Caco-2 (cell line): ENCODE measurements around the gene PARD3B. TPM values are rescaled to one million over a fixed set of nuclear protein-coding genes. Genes with fewer than 3 reads are reported as not detected.

Experiments used
- BruUV-seq: library from RNA; stranded (reverse); fragments of 400-500 nt; replicated peaks from 2 replicates; lab custom pipeline; 2021; lab: Mats Ljungman, UMichigan
- CTCF ChIA-PET: fragments of 300-600 bp; sonication (Branson Sonifier 250); formaldehyde crosslinking; loops from one replicate; lab custom pipeline; 2022; ENCODE audit warnings: antibody characterized with exemption; lab: Charles Lee
- POLR2A ChIA-PET: fragments of 300-600 bp; sonication (Branson Sonifier 250); formaldehyde crosslinking; loops from one replicate; lab custom pipeline; 2022; ENCODE audit warnings: antibody characterized with exemption; lab: Charles Lee
- DNase-seq, 2 experiments: peaks; one replicate each; pipeline versions ENCODE4 v3.0.0 to v3.0.0-alpha.2; 2020 to 2022
- H3K27me3 ChIP-seq: replicated peaks from 2 replicates; pipeline ENCODE4 v1.6.0; 2011; ENCODE audit warnings: low read length; ENCODE audit not compliant: control insufficient read depth, insufficient read depth
- H3K36me3 ChIP-seq: 2 replicates; pipeline ENCODE4 v1.5.1; 2011; ENCODE audit warnings: low read length; ENCODE audit not compliant: control insufficient read depth, insufficient read depth
- H3K4me1 ChIP-seq: fragments of 250-450 bp; sonication (Bioruptor Pico); 2 replicates; pipeline ENCODE4 v1.5.1; 2020; ENCODE audit warnings: mild to moderate bottlenecking
- H3K4me3 ChIP-seq: 2 replicates; pipeline ENCODE4 v1.5.1; 2011; ENCODE audit warnings: low read depth, mild to moderate bottlenecking, control low read depth, low read length
- H3K9me3 ChIP-seq: fragments of 250-450 bp; sonication (Bioruptor Pico); 2 replicates; pipeline ENCODE4 v1.5.1; 2020; ENCODE audit warnings: mild to moderate bottlenecking, moderate library complexity
- H3K27ac Mint-ChIP-seq: one replicate; pipeline ENCODE4 v1.8.0; 2022; ENCODE audit warnings: mixed read lengths; ENCODE audit not compliant: unreplicated experiment
- H3K27me3 Mint-ChIP-seq: one replicate; pipeline ENCODE4 v1.8.0; 2022; ENCODE audit warnings: mixed read lengths; ENCODE audit not compliant: insufficient read depth, unreplicated experiment
- H3K36me3 Mint-ChIP-seq: one replicate; pipeline ENCODE4 v1.8.0; 2022; ENCODE audit warnings: mild to moderate bottlenecking, mixed read lengths; ENCODE audit not compliant: insufficient read depth, unreplicated experiment
- H3K4me1 Mint-ChIP-seq: one replicate; pipeline ENCODE4 v1.8.0; 2022; ENCODE audit warnings: low read depth, mixed read lengths; ENCODE audit not compliant: unreplicated experiment
- H3K4me3 Mint-ChIP-seq: one replicate; pipeline ENCODE4 v1.8.0; 2022; ENCODE audit warnings: mild to moderate bottlenecking, moderate library complexity, mixed read lengths; ENCODE audit not compliant: unreplicated experiment
- H3K9me3 Mint-ChIP-seq: one replicate; pipeline ENCODE4 v1.8.0; 2022; ENCODE audit warnings: mixed read lengths; ENCODE audit not compliant: unreplicated experiment
- intact Hi-C: fragments of 100-400 bp; cut with micrococcal nuclease; formaldehyde crosslinking; loops from one replicate; pipeline ENCODE4 v1.10.0; 2022; ENCODE audit not compliant: unreplicated experiment
- total RNA-seq: library from RNA; stranded (reverse); gene quantifications from 2 replicates; pipeline ENCODE4 v1.2.3, GENCODE V29; 2022
- TF ChIP-seq, protein P1 (sequence below), 2 experiments: fragments of 200-600 bp in 1 of 2; IDR thresholded peaks; 1 replicate in 1 of 2; 2 replicates in 1 of 2; pipeline versions ENCODE4 v1.5.1 to v1.8.0; 2011 to 2022; ENCODE audit warnings: antibody characterized with exemption in 1 of 2, control low read depth in 1 of 2, inconsistent platforms in 1 of 2, low read depth in 1 of 2, low read length in 1 of 2, mild to moderate bottlenecking in 1 of 2, moderate library complexity in 1 of 2; ENCODE audit not compliant: insufficient read depth in 1 of 2, severe bottlenecking in 1 of 2, unreplicated experiment in 1 of 2

Gene PARD3B
- total RNA-seq, 1 experiment from 2014 or later = 68.9 TPM

DNA sequence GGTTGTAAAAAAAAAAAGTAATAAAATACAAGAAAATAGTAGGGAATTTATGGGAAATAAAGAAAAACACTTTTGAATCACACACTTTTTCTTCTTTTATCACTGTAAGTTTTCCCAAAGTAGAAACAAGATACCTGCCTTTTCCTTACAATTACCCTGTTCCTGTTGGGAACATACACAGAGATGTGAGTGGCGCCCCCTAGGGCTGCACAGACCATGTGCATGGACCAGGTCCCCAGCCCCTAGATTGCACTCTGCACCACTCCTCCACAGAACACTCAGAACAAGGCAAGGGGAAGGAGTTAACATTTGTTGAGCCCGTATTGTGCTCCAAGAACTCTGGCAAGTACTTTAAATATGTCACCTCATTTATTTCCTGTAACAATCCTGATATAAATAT lies 1018.4 kb downstream of the PARD3B start:
- Mint-ChIP-seq H3K27me3 (no peaks in the 10 kb centered on the region), H3K9me3 (no peaks in the 10 kb centered on the region), H3K36me3 (no peaks in the 10 kb centered on the region), H3K4me3 (no peak overlapping the region), H3K27ac (no peak overlapping the region), H3K4me1 (no peaks in the 10 kb centered on the region)
- intact Hi-C loops = no loop called here
- BruUV-seq = no TSS peak
- H3K27me3 ChIP-seq = no peaks in the 10 kb centered on the region
- H3K4me1 ChIP-seq = peaks cover 5% of the 10 kb centered on the region; the same call in 1 of the 2 replicates
- no peak overlapping the region for H3K4me3 ChIP-seq
- H3K36me3 ChIP-seq = no peaks in the 10 kb centered on the region
- TF ChIP-seq, protein P1, sequence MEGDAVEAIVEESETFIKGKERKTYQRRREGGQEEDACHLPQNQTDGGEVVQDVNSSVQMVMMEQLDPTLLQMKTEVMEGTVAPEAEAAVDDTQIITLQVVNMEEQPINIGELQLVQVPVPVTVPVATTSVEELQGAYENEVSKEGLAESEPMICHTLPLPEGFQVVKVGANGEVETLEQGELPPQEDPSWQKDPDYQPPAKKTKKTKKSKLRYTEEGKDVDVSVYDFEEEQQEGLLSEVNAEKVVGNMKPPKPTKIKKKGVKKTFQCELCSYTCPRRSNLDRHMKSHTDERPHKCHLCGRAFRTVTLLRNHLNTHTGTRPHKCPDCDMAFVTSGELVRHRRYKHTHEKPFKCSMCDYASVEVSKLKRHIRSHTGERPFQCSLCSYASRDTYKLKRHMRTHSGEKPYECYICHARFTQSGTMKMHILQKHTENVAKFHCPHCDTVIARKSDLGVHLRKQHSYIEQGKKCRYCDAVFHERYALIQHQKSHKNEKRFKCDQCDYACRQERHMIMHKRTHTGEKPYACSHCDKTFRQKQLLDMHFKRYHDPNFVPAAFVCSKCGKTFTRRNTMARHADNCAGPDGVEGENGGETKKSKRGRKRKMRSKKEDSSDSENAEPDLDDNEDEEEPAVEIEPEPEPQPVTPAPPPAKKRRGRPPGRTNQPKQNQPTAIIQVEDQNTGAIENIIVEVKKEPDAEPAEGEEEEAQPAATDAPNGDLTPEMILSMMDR (IDR thresholded peaks at IDR 0.05; ENCODE audit: insufficient read depth in 1 of 2, low read depth in 1 of 2, low read length in 1 of 2, severe bottlenecking in 1 of 2, unreplicated experiment in 1 of 2) = peak; percentile 41 to 55
- peak; percentile 52 to 54 for DNase-seq
- POLR2A ChIA-PET = no interaction called here
- no peaks in the 10 kb centered on the region for H3K9me3 ChIP-seq
- CTCF ChIA-PET = no interaction called here

GRCh38 chr2:205564346-205565141 lies 1019.3 kb downstream of the PARD3B start:
- TF ChIP-seq, protein P1 (IDR thresholded peaks at IDR 0.05; ENCODE audit: insufficient read depth in 1 of 2, low read depth in 1 of 2, low read length in 1 of 2, severe bottlenecking in 1 of 2, unreplicated experiment in 1 of 2) = peak in 1 of 2 experiments; percentile 19
- Mint-ChIP-seq H3K9me3 (no peaks in the 10 kb centered on the region), H3K4me3 (no peak overlapping the region), H3K36me3 (no peaks in the 10 kb centered on the region), H3K27ac (no peak overlapping the region), H3K27me3 (no peaks in the 10 kb centered on the region), H3K4me1 (no peaks in the 10 kb centered on the region)
- ChIA-PET POLR2A (no interaction called here), CTCF (interaction anchor here (0.8 kb wide), 1 partner anchor 132 kb away, joined by 3 read pairs; no protein-coding TSS in a partner anchor)
- Histone ChIP-seq H3K27me3 (no peaks in the 10 kb centered on the region), H3K36me3 (no peaks in the 10 kb centered on the region), H3K9me3 (no peaks in the 10 kb centered on the region), H3K4me3 (no peak overlapping the region), H3K4me1 (peaks cover 9% of the 10 kb centered on the region; the same call in 1 of the 2 replicates)
- intact Hi-C loops = no loop called here
- BruUV-seq = no TSS peak
- peak in 1 of 2 experiments; percentile 28 for DNase-seq

GRCh38 chr2:205565142-205565522 lies 1019.9 kb downstream of the PARD3B start:
- no peaks in the 10 kb centered on the region for H3K9me3 ChIP-seq
- no TSS peak for BruUV-seq
- Mint-ChIP-seq H3K36me3 (no peaks in the 10 kb centered on the region), H3K27me3 (no peaks in the 10 kb centered on the region), H3K9me3 (no peaks in the 10 kb centered on the region), H3K4me3 (no peak overlapping the region), H3K27ac (no peak overlapping the region), H3K4me1 (no peaks in the 10 kb centered on the region)
- no peak for DNase-seq
- H3K4me1 ChIP-seq = peaks cover 9% of the 10 kb centered on the region; the same call in 1 of the 2 replicates
- no peaks in the 10 kb centered on the region for H3K36me3 ChIP-seq
- TF ChIP-seq, protein P1 (IDR thresholded peaks at IDR 0.05; ENCODE audit: insufficient read depth in 1 of 2, low read depth in 1 of 2, low read length in 1 of 2, severe bottlenecking in 1 of 2, unreplicated experiment in 1 of 2) = no peak
- ChIA-PET CTCF (interaction anchor here (0.8 kb wide), 1 partner anchor 131 kb away, joined by 3 read pairs; no protein-coding TSS in a partner anchor), POLR2A (no interaction called here)
- H3K4me3 ChIP-seq = no peak overlapping the region
- intact Hi-C loops = no loop called here
- no peaks in the 10 kb centered on the region for H3K27me3 ChIP-seq
